HG02798 (cell line): Measurements from ENCODE around the gene UNC13C.

Experiments
- ATAC-seq: cut with Tn5 transposase; IDR thresholded peaks from one replicate; pipeline ENCODE4 v1.9.1; 2021; ENCODE audit warnings: mild to moderate bottlenecking; ENCODE audit not compliant: unreplicated experiment, poor library complexity

Gene UNC13C

DNA sequence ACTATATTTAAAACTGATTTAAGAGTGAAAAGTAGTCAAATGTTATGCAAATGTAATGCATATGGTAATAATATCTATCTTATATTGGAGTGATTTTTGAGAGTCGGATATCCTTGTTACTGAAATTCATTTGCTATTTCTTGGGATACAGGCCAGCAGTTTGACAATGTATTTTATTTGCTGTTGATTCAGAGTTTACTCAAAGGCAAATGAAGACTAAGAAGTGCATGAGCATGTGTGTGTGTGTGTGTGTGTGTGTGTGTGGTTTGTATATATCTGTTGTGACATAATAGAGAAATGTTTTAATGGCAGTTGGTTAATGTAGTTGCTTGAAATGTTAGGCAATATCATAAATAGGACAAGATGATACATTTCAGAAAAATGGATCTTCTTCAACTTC lies 39.0 kb downstream of the UNC13C start:
- no peak for ATAC-seq

DNA sequence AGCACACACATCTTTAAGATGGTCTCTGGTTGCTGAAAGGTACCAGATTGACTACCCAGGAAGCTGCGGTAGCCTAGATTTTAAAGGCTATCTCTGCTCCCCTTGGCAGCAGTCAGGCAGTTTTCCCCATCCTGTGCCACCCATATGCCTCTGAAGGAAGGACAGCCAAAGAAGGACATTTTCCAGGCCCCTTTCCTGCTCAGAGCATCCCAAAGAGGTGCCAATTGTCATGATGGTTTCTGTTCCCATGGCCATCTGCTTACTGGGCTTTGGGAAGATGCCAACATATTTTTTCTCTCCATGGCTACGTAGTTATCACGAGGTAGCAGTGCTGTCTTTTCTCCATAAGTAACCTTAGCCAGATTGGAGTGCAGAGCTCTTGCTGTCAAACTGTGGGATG lies 39.7 kb downstream of the UNC13C start:
- ATAC-seq = no peak

DNA sequence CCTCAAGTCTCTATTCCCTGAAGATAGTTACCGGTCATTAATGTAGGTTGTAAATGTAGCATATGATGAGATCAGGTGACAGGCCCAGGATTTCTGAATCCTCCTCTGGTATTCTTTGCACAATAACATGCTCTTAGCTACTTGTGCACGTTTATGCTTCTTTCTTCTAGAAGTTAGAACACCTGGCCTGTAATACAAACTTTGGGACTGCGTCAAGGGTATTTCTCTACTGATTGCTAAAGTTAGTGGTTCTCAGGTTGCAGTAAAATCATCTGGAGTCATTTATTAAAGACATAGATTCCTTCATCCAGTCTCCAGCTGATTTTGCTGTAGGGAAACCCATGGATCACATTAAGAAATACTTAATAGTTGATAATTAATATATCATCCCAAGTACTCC lies 48.0 kb downstream of the UNC13C start:
- ATAC-seq = no peak

DNA sequence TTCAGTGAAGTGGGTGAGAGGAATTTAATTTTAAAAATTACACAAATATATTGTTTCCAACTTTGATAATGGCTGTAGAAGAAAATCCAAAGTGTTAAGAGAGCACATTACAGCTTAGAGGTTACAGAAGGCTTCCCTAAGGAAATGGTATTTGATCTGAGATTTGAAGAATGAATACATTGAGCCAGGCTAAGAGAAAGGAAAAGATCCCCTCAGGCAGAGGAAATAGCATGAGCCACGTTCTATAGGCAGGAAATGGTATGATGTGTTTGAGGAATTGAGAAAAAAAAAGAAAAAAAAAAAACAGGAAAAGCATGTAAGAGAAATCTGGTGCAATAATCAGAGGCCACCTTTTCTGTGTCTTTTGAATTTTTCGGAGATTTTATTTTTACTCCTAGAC lies 48.6 kb downstream of the UNC13C start:
- no peak for ATAC-seq

DNA sequence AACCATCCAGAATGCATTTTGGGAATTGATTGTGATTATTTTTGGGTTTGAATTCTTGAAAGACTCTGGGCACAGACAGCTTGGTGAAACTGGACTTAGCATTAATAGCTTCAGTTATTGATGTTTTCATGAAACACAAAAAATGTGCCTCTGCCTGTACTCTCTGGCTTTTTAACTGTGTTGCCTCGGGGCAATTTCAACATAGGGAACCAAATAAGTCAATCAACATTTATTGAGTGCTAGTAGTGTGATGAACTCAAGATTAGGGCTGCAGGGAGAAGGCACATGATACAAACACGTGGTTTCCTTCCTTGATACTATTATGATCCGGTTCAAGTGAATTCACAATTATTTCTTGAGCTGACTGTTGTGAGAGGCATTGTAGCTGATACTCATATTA lies 50.8 kb downstream of the UNC13C start:
- ATAC-seq = no peak

DNA sequence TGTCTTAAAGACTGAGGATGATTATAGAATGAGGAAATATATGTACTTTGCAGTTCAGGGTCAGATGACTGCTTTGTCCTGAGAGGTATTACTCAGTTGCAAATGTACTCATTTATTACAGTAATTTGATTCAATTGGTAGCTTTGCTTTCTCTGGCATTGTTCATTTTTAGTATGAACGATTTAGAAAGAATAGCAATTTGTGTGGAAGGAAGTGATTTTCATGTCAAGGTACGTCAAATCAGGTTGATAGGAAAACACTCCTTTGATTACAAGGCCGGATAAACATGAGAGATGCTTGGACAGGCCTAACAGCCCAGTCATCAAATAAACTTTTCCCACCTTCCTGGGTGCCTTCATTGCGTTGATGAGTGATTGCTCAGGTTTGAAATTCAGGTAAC lies 53.8 kb downstream of the UNC13C start:
- ATAC-seq = no peak

DNA sequence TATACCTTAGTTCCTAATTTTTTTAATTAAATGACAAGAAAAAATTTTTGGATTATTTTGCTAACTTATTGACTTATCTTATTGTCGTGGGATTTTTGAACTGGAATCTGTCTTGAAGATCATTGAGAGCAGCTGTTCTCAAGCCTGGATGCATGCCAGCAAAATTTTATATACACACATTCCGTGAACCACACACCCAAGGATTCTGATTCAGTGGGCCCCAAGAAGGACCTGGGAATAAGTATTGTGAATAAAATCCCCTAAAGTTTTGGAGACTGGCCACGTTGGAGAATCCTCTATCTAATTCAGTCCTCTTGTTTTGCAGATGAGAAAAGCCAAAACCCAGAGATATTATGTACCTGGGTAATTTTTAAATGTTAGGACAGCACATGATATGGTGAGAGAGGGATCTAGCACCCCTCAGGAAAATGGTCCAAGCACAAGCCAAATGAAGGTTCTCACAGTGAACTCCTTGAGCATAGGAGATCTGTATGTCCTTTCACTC lies 55.2 kb downstream of the UNC13C start:
- ATAC-seq = no peak

DNA sequence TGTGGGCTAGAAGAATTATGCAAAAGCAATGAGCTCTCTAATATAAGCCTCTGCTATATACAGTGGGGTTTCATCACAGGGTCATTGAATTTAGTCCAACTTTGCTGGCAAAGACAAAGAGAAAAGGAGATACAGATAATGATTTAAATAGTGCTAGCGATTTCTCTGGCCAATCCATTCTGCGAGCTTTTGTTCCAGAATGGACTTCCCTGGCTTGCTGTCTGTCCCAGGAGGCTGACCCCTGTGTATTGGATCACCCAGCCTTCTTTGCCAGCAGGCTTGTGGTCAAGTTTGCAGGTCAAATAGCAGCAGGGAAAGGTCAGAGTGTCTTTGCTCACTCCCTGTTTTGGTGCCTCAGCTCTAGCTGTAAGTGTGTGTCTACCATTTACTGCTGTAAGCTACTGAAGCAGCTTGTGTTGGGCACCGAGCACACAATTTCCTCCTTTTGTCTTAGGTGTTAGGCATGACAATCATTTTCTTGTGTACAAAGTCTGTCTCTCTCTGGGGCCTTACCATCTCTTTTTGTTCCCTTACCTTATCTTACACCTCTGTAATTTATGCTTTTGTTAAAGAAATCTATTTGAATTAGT lies 55.7 kb downstream of the UNC13C start:
- no peak for ATAC-seq

DNA sequence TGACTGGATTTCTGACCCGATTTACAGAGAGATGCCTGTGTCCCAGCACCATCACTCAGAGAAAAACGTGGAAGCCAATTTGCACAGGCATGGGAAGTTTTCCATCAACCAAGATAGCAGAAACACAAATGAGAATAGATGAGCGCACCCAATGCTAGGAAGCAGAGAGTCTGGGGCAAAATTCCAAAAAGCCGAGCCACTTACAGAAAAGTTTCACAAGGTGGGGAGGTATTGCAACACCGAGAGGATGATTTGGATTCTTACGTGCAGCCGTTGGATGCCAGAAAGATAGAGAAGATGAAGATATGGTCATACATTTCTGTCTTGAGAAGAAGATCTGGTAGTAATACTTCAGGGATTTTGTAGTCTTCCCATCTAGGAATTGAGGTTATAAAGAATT lies 57.4 kb downstream of the UNC13C start:
- ATAC-seq = no peak

DNA sequence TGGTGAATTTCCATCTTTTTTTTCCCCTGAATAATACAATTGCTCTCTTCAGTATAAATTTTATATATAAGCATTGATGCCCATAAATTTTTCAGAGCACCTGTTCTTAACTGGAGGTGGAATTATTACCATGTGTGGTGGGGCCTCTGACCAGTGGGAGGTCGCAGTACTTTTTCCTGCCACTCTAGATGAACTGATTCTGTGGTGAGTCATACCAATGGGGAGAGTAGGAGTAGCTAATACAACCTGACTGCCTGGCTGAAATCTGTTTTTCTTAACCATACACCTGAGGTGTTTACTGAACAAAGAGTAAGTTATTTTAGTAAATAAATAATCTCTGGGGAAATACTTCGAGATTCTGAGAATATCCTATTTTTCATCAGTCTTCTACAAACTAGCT lies 67.2 kb downstream of the UNC13C start:
- ATAC-seq = no peak

DNA sequence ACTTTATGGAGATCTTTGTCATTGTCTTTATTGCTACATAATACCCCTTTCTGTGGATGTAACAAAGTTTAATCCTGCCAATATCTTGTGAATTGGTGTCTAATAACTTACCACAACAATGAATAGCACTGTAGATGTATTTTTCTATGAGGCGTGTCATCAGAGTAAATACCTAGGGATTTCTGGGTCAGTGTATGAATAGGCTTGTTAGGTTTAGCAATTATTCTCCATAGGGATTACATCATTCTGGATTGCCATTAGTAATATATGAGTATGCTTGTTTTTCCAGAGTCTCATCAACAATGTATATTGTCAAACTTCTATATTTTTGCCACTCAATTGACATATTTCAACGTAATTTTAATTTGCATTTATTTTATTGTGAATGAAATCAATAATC lies 67.9 kb downstream of the UNC13C start:
- no peak for ATAC-seq

DNA sequence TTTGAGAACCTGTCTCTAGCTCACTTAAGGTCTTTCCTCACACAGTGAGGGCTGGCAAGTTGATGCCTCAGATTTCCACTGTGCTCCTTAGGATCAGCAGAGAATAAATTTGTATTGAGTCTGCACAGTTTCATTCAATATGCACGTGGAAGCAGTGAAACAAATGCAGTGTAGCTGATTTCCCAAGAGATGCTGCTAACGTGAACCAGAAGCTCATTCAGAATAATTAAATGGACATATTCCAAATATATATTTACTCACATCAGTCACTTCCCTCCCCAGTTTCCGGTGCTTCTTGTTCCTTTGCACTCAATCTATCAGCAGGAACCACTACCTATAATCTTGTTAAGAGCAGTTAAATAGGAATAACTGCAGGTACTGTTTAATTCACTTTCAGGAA lies 86.1 kb downstream of the UNC13C start:
- no peak for ATAC-seq

DNA sequence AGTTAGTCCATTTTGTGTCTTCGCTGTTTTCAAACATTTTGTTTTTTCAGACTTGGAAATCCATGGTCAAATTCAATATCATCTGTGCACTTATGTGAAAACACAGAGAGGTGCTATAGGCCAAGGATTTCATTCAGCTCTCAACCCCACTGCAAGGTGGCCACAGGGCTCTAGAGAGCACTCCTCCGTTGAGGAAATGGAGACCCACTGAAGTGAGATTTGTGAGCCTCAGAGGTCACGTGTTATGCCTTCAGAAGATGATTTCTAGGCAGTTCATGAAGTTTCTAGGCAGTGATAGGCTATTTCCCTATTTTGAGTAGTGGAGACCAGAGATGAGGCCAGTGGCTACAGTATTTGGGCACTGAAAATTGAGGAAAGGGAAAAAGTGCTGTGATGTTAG lies 88.2 kb downstream of the UNC13C start:
- ATAC-seq = no peak

DNA sequence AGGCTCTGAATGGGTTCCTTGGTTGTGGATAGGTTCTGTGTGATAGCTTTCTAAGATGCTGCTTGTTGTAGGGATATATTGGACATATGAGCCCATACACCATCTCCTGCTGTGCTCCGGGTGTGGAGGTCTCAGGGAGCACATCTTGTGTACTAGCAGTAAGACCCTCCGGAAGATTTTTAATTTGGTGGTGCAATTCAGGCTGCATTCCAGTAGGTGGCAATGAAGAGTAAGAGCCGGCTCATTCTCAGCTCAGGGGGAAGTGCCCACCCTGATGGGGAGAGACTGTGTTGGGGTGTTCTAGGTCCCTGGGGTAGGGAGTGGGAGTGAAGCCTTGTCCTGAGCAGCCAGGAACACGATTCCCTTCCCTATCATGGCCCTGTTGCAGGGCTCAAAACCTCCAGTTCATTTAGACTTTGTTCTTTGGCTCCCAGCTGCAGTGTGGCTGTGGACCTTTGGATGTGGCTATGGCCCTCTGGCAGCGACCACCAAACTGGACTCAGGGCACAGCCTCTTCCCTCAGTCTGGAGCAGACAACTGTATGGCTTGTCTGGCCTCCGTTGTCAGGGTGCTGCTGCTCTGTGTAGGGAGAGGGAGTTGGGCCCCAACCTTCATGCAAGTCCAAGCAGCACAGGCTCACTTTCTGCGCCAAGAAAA lies 104.7 kb downstream of the UNC13C start:
- peak; percentile 53 for ATAC-seq

DNA sequence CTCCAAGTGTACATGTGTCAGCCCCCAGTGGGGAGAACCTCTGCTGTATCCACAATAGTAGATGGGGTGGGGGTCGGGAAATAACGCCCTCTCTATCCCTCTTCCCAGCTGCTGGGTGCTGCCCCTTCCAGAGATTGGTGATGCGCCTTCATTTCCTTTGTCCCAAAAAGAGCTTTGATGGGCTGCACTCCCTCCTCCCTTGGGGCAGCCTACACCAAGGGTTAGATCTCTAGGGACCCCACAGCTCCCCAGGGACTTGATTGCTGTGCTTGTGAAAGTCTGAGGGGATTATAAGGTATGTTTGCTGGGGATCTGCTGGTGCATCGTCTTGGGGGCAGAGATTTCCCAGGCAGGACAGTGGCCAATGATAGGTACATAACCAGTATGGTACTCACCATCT lies 105.3 kb downstream of the UNC13C start:
- ATAC-seq = no peak

DNA sequence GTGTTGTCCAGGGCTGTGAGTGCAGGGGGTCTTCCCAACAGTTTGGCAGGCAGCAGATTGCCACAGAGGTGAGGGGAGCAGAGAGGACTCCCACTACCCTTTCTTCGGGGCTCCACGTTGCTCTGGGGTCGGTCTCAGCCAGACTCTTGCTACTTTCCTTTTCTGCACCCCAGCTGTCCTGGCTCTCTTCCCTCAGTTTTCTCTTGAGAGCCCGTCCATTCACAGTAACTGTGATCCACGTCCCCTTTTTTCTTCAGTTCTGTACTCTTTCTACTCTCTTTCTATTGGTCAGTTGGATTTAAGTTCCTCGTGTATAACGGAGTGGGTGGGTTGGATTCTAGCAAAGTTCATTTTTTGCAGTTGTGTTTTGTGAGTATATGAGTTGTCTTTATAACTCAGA lies 105.8 kb downstream of the UNC13C start:
- ATAC-seq = no peak

DNA sequence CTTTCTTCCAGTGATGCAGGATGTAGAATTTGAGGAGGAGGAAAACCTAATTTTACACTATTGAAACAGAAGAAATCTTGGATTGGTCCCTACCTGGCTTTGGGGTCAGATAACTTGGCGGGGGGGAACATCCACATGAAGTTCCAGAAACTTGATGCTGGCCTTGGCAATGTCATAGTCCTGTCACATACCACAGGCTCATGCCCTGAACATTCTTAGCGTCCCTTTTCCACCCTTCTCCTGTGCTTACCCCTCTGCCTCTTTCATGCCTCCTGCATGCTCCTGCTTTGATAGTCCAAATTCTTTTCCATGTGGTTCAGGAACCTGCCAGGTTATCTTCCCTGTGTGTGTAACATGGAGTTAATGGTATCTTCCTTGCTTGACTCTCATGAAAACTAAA lies 110.6 kb downstream of the UNC13C start:
- ATAC-seq = no peak

DNA sequence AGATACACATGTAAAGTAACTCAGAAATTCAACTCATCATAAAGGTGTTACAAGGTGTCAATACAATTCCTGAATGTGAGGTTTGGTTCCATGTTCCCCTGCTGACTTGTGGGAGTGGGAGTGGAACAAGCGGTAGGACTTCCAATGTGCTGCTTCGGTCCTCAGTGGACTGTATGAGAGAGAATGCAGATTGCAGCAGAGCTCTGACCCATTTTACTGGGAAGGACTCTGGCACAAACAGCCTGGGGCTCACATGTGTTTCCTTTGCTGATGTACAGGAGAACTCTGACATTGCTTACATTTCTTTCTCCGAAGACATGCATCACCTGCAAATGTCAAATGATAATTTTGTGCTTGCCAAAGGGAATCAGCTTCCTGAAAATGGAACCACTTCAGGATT lies 111.5 kb downstream of the UNC13C start:
- no peak for ATAC-seq

DNA sequence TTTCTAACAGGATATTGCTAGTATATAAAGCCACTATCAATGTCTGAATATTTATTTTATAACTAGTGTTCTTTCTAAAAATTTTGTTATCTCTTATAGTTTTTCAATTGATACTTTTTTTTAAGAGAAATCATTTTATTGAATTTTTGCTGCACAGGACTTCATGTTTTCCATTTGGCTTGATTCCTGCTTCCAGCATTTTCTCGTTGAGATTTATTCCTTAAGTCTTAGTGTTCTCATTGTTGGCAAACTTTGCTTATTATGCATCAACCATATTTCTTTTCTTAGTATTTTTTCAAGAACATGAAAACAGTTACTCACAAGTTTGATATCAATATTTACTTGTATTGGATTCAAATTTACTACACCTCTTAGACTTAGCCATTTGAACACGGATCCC lies 113.4 kb downstream of the UNC13C start:
- ATAC-seq = no peak

DNA sequence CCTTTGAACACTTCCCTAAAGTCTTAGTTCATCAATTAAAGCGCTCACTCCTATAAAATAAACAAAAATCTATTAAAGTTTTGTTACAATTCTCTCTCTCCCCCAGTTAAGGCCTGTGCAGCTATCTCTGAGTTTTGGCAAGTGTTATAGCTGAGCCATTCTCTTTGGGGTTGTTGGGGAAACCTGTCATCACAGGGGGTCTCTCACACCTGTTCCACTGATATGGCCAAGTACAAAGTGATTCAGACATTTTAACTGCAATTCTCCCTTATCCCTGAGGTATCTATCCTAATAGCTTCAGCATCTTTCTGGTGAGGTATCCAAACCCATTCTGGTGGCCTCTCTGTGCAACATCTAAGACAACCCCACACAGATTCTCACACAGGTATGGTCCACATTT lies 116.4 kb downstream of the UNC13C start:
- no peak for ATAC-seq

DNA sequence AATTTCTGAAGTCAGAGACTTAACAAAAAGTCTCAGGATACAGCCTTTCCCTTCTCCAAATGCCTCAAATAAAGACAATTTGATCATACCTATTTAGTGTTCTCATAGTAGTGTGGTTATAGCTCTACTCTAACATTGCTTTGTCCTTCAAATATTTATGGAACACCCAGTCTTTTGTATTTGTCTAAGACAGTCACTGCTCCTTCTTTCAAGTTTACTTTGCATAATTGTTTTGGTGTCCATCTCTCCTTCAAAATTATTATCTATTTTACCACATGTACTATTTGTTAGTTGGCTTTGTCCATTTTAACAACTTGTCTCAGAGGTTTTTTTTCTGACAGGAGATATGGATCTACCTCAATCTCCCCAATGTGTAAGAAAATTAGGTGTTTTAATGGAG lies 118.8 kb downstream of the UNC13C start:
- ATAC-seq = no peak

DNA sequence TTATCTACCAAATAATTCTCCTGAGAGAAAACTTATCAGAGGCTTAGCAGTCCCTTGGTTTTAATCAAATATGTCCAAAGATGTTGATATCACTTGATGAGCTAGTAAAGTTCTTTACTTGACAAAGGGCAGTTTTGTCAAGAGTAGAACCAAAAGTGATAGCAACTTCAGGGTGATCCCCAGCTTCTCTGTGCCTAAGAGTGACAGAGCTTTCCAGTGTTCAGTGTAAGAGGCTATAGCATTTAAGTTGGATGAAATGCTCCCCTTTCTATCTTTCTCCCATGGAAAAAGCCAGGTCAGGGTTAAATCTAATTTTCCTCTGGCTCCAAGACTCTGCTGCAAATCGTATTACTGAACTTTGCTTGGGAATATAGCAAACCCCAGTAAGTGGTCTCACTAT lies 120.8 kb downstream of the UNC13C start:
- ATAC-seq = no peak
